ENCODE results near the gene TUSC2. TPM values are rescaled to one million over a fixed set of nuclear protein-coding genes. Genes with fewer than 3 reads are reported as not detected.

Gene TUSC2
- total and polyA plus RNA-seq, 2 experiments from 2014 or later, result 41.6 to 71.0 TPM

GRCh38 chr3:50353245-50354004 lies 25.4 kb upstream of the TUSC2 start (continued):
- TF ChIP-seq ETS1 (IDR thresholded peaks at IDR 0.05), result no peak
- no peak for TF ChIP-seq JUNB (IDR thresholded peaks at IDR 0.05; ENCODE audit: unreplicated experiment)
- TF ChIP-seq NANOG (IDR thresholded peaks at IDR 0.05; ENCODE audit: borderline replicate concordance), result no peak
- no peak for TF ChIP-seq ZNF462 (CRISPR knock-in tag; IDR thresholded peaks at IDR 0.05)

- H2AFZ ChIP-seq, result no peak overlapping the region
- ATAC-seq (no peak), DNase-seq (ENCODE audit: low spot score) (no peak)
- H3K27me3 Mint-ChIP-seq (ENCODE audit: insufficient read depth, low read depth, poor library complexity), result peaks cover 5% of the 10 kb centered on the region
- H3K79me2 ChIP-seq (replicated peaks; ENCODE audit: insufficient read depth), result peaks cover 11% of the 10 kb centered on the region
- H3F3A ChIP-seq (replicated peaks; ENCODE audit: low read depth), result 0 out of 2 replicates have a peak, but pooled peaks cover 2% of the 10 kb centered on the region
- peaks cover 13% of the 10 kb centered on the region for H3K36me3 Mint-ChIP-seq (ENCODE audit: low read depth)
- H3K4me3 Mint-ChIP-seq, result no peak overlapping the region
- no peak overlapping the region for H3K27ac Mint-ChIP-seq
- peaks cover 23% of the 10 kb centered on the region for H4K20me1 ChIP-seq (replicated peaks; ENCODE audit: insufficient read depth)
- H3K36me3 ChIP-seq (ENCODE audit: insufficient read depth), result no peaks in the 10 kb centered on the region
- H3K9me2 ChIP-seq (ENCODE audit: insufficient read depth), result no peaks in the 10 kb centered on the region
- H3K27me3 ChIP-seq (ENCODE audit: insufficient read depth), result no peaks in the 10 kb centered on the region
- H3K4me3 ChIP-seq, result no peak overlapping the region
- peaks cover 5% of the 10 kb centered on the region; the same call in 1 of the 2 replicates for H3K4me1 ChIP-seq (ENCODE audit: insufficient read depth)
- peaks cover 20% of the 10 kb centered on the region for H3K4me1 Mint-ChIP-seq
- H3K27ac ChIP-seq (ENCODE audit: low read depth), result no peak overlapping the region
- no peaks in the 10 kb centered on the region for H3K9me3 Mint-ChIP-seq
- TF ChIP-seq CTCF (conservative IDR thresholded peaks at IDR 0.05; ENCODE audit: low read depth in 2 of 2) (peak; percentile 42 to 44), EZH2phosphoT487 (IDR thresholded peaks at IDR 0.05; ENCODE audit: unreplicated experiment) (no peak), STAT1 (IDR thresholded peaks at IDR 0.05; ENCODE audit: unreplicated experiment) (no peak)
- H3K4me2 ChIP-seq, result no peak overlapping the region
Observed at GRCh38 chr3:50352781-50353180, 24.8 kb upstream of the TUSC2 start.

Data from GM23338 (cell line).